Measurements from ENCODE around the gene KSR1.
"Not testable (repeated sequence)": the region's sequence is repeated elsewhere in the genome, so short reads cannot be mapped to it uniquely, and the experiment has no call there.

The KSR1 gene

DNA sequence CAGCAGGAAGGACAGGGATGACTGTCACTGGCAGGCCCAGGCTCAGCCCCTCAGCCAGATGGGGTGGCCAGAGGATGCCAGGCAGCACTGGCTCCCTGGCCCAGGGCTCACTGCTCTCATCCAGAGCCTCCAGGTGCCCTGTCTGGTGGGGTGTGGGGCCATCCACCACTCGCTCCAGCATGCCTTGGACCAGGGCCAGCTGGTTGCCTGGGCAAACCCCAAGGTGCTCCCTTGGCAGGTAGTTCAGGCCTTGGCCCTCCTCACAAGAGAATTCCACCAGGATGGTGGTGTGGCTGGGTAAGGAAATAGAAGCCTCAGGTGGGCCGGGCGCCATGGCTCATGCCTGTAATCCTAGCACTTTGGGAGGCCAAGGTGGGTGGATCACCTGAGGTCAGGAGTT, 204.2 kb downstream of the KSR1 start:
- DNase-seq (ENCODE audit: low read depth), result no peak

DNA sequence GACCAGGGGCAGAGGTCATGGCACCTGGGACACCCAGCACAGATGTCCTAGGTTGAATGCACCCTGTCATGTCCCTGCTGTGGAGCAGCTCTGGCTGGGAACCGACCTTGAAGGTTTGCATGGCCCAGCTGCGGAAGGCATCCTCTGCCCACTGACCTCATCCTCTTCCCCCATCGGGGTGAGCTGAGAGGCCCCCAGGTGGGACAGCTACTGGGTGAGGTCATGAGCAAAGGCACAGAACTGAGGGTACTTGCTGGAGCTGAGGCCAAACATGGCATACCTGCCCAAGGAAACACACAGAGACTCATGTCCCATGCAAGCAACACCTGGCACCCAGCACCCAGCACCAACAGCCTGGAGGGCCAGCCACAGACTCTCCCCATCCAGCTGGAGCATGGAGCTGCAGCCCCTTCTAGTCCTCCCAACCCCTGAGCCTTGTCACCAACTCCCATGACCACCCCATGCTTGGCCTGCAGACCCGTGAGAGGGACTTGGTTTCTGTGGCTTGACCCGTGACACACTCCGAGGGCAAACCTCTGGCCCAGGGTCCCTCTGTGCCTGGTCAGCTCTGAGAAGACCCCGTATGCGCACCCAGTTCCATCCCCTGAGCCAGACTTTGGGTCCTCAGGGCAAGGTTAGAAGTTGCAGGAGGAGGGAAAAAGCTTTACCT, 207.8 kb downstream of the KSR1 start:
- no peak for DNase-seq (ENCODE audit: low read depth)

DNA sequence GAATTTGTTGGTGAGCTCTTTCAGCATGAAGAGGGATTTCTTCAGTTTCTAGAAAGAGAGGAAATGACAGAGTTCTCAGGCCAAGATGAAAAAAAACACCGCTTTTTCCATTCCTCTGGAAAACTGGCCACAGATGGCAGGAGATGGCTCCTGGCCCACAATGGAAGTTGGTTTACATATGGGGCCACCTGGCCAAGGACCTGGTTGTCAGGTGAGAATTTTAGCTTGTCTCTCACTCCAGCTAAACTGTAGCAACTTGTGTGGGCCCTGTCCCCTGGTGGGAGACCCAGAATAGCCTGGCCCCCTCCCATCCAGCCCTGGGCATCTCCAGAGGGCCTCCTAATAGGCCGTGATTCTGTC, 208.3 kb downstream of the KSR1 start:
- no peak for DNase-seq (ENCODE audit: low read depth)

DNA sequence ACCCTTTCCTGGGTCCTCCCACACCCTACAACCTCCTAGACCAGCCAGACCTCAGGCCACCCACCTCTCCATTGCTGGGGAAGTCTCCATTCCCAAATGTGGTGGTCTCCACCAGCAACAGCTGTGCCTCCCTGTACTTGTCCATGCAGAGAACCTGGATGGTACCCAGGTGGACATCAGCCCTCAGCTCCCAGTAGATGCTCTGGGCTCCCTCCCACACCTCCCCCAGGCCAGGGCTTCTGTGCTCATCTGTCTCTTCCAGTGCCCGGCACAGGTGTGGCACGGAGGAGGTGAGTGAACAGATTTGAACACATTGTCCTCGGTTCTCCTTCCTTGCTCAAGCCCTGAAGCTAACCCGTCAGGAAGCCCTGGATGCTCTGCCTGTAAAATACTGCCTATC, 209.3 kb downstream of the KSR1 start:
- no peak for DNase-seq (ENCODE audit: low read depth)

DNA sequence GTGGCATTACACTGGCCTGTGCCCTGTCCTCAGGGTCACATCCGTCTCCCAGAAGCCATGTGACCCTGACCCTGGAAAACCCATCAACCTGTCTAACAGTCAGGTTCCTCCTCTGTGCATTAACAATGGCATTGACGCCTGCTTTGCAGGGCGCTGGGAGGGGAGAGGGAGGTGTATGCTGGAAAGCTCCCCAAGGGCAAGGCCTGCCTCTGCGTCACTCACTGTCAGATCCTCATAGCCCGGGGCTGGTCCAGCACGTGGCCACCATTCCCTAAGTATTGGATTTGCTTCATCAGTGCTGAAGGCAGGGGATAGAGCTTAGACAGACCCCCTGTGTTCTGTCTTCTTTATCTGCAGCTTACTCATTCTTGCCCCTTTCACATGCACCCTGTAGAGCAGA, 210.0 kb downstream of the KSR1 start:
- DNase-seq (ENCODE audit: low read depth), result not testable (repeated sequence)

DNA sequence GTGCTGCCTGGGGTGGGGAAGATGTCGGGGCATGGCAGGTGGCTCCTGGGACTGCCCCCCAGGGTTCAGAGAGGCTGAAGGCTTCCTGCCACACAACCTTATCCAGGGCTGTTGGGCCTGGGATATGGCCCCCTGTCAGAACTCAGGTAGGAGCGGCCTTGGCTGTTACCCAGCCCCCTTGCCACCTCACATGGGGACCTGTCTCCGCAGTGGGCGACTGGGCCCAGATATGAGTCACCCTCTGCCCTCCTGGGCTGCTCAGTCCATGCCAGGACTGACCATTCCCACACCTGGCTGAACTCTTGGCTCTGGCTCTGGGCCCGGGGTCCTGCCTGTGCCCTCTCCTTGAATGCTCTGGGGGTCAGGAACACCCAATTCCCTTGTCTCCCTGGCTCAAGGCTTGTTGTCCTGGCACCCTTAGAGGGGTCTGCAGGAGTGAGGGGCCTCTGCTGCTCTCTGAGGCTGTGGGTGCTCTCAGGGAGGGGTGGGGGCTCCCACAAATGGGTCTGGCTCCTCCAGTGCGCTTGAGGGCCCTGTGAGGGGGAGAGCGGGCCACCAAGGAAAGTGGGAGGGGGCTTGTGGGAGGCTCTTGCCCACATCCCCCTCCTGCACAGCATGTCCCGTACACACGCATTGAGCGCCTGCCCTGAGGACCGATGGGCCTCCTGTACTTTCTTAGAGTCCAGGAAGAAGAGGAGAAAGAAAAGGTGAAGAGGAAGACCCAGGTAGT, 210.7 kb downstream of the KSR1 start:
- DNase-seq (ENCODE audit: low read depth), result no peak

DNA sequence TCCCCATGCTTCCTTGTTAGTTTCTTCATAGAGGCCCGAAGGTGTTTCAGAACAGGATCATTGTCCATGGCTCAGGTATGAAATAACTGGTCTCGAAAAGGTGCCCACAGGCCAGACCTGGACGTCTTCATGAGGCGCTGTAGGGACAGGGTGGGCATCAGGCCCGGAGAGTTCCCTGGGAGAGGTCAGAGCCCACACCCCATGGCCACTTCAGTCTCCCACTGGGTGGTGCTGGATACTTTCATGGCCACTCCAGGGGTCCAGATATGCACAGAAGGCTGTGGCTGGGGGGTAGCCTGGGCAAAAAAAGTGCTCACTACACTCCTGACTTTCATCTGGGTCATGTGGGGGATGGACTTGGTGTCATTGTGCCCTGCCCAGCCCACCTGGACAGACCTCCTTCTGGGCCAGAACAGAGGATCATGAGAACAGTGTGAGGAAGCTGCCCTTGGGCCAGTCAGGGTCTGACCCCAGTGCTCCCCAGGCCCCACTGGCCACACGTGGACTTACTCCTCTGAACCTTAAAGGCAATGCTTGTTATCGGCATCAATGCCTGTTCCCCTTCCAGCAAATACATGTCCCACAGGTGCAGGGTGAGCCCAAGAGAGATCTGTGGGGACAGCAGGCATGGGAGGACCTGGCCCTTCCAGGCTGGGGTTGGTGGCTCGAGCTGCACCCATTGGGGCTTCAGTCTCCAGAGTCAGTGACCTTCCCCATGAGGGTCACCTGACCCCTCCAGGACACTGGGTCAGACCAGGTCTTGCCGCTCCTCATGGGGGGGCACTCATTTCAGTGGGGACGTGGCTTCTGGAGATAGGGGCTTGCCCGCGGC, 211.6 kb downstream of the KSR1 start:
- no peak for DNase-seq (ENCODE audit: low read depth)

DNA sequence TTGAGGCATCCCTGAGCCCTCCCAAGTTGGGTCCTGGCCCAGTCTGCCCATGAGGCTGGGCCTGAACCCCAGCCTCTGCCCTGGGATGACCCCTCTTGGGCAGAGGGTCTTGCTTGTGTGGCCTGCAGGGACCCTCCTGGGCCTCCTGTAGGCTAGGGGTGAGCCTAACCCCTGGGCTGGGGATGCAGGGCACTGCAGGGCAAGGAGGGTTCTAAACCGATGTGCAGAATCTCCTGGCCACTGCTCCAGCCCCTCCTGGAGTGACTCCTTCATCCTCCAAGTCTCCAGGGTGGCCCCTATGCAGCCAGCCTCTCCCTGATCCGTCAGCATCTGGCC, 212.2 kb downstream of the KSR1 start:
- no peak for DNase-seq (ENCODE audit: low read depth)

DNA sequence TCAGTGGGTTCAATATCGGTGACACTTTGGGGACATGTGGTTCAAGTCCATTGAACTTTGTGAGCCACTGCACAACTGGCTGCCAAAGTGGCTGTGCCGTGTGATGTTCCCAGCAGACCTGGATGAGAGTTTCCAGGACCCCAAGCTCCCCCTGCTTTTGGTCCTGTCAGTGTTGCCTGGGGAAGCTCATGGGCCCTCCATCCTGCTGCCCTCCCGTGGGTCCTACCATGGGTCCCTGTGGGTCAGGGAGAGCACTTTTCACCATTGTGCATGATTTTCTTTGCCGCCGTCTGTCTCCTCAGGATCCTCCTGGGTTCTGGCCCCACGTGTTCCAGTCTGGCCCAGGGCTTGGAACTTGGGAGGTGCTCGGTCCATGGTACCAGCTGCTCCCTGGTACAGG, 212.9 kb downstream of the KSR1 start:
- DNase-seq (ENCODE audit: low read depth), result no peak

DNA sequence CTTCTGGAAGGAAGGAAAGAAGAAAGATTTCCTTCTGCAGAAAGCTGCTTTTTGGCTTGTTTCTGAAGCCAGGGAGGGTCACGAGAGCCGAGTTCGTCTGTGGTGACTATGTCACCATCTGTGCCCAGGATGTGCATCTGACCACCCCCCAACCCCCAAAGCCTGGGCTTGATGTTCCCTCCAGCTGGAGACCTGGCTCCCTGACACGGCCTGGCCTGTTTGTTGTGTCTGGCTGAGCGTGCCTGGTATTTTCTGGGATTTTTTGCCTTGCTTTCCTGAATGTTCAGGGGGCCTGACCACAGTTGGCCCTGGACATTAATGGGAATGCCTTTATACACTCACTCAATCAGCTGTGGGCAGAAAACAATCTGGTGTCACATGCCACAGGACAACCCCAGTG, 213.6 kb downstream of the KSR1 start:
- no peak for DNase-seq (ENCODE audit: low read depth)

DNA sequence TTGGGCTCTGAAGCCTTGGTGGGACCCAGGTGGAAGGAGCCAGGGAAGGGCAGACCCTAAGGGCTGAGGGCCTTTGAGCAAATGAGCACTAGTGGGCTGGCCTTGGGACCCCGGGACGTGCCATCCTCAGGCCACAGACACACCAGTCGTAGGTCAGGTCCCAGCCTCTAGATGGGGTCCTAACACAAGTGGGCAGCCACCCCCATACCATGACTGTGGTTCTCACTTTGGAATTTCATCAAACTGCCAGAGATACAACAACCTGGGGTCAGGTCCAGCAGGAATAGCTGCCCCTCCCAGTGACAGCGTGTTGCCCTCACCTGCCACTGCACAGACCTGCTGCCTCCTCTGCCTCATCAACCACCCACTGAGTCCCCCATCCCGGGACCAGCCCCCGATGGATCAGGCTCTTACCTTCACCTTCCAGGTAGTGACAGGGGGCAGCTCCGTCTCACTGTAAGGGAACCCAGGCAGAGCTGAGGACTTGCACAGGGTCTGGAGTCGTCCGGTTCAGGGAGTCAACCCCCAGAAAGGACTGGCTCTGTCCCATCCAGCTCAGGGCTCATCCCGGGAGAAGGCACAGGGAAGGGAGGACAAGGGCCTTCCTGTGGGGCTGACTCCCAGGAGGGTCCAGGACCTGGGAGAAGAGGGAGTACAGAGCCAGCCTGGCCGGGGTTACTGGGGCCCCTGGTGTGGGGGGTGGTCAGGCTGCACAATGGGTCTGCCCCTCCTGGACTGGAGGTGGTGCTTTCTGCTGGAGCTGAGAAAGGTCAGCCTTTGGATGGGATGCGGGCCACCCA, 214.7 kb downstream of the KSR1 start:
- DNase-seq (ENCODE audit: low read depth), result no peak

DNA sequence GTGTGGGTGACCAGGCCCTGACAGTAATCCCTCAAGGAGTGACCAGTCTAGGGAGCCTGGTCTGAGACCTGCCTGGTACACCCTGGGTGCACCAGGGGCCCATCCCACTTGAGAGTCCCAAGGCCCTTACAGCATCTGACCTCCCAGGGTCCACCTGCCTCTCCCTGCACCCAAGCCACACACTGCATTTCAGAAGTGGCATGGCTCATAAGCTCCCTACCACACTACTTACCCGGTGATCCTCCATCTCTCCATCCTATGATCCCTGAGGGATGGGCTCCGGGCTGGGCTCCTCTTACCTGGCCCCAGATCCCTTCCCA, 215.3 kb downstream of the KSR1 start:
- DNase-seq (ENCODE audit: low read depth), result no peak

DNA sequence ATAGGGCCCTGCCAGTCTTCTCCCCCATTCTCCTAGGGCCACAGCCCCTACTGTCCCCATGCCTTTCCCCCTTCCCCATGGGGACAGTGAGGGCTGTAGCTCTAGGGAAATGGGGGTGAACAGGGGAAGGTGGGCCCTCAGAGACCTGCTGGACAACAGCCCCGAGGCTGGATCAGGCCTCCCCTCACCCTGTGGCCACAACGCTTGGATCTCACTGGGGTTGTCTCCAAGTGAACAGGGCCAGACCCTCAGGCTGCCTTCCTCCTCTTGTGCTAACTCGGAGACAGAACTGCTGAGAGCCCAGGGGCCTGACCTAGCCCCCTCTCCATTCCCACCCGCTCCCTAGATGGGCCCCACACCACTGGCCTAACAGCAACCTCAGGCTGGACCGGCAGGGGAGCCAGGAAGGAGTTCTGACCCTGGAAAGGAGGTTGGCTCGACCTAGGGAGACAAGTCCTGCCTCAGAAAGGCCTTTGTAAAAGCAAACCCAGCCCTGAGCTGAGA, 215.8 kb downstream of the KSR1 start:
- not testable (repeated sequence) for DNase-seq (ENCODE audit: low read depth)

DNA sequence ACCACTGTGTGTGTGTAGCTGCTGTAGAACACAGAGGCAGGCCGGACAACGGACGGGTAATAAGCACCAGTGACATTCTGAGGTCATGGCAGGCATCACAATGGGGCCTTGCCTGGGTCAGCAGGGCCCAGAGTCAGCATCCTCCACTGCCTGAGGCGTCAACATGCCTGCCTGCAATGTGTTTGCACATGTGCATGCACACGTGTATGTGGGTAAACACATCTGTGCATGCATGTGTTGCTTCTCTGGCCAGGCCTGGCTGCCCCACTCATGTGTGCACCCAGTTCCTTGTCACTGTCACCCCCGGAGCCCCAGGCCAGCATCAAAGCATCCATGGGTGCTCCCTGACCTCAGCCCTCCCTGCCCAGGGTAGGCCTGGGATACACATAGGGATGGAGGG, 218.1 kb downstream of the KSR1 start:
- DNase-seq (ENCODE audit: low read depth), result no peak

All from stimulated activated CD8-positive, alpha-beta memory T cell treated with anti-CD3 and anti-CD28 coated beads, Interleukin-15, amount 100 ng/mL, for 24 hours (primary cell).